HL-60 (cell line): ENCODE data around the gene FUNDC2.

Experiments used
- CTCF ChIP-seq: IDR thresholded peaks from one replicate; pipeline ENCODE4 v1.5.1; 2011; ENCODE audit warnings: low read length, control low read depth, inconsistent platforms; ENCODE audit not compliant: insufficient read depth
- GABPA ChIP-seq: IDR thresholded peaks from 2 replicates; pipeline ENCODE4 v1.6.1; 2012; ENCODE audit warnings: low read depth
- POLR2AphosphoS5 ChIP-seq: IDR thresholded peaks from 2 replicates; pipeline ENCODE4 v1.6.1; 2012; ENCODE audit warnings: low read depth
- REST ChIP-seq: IDR thresholded peaks from 2 replicates; pipeline ENCODE4 v1.6.1; 2012; ENCODE audit warnings: low read depth; ENCODE audit not compliant: insufficient replicate concordance
- SPI1 ChIP-seq: IDR thresholded peaks from 2 replicates; pipeline ENCODE4 v1.6.1; 2012; ENCODE audit warnings: low read depth, mild to moderate bottlenecking, borderline replicate concordance

GRCh38 chrX:155070663-155070974 is 44.0 kb downstream of the FUNDC2 start:
- no peak for TF ChIP-seq CTCF
- no peak for TF ChIP-seq POLR2AphosphoS5
- TF ChIP-seq SPI1: no peak
- no peak for TF ChIP-seq GABPA
- no peak for TF ChIP-seq REST
